HepG2 (cell line): ENCODE results near the gene ALS2CL. TPM values are rescaled to one million over a fixed set of nuclear protein-coding genes. Genes with fewer than 3 reads are reported as not detected.

Source experiments
- ATAC-seq: fragments of 200-7000 bp; cut with Tn5 transposase; 3 replicates; pipeline ENCODE4 v1.9.1; 2020; ENCODE audit warnings: mild to moderate bottlenecking, moderate library complexity
- BruUV-seq: library from RNA; stranded (reverse); fragments of 400-500 nt; replicated peaks from 2 replicates; lab custom pipeline; 2021; lab: Mats Ljungman, UMichigan
- CTCF ChIA-PET: fragments of 300-600 bp; formaldehyde crosslinking; extraction: SDS; loops from one replicate; lab custom pipeline; 2021; ENCODE audit warnings: low total read pairs, inconsistent platforms, low intra/inter-chr PET ratio; lab: Yijun Ruan, JAX
- POLR2A ChIA-PET: fragments of 350-600 bp; sonication (Branson Sonifier 250); formaldehyde crosslinking; loops from one replicate; lab custom pipeline; 2020; ENCODE audit warnings: antibody characterized with exemption, inconsistent platforms; lab: Yijun Ruan, JAX
- DNase-seq: peaks from one replicate; pipeline ENCODE4 v3.0.0-alpha.2; 2015; ENCODE audit warnings: low spot score
- FAIRE-seq: peaks from 3 replicates; lab custom pipeline; 2011; peaks lifted over from hg19 to GRCh38; lab: Jason Lieb, UNC
- H2AFZ ChIP-seq: one replicate; pipeline ENCODE4 v1.6.1; 2011; ENCODE audit warnings: low read length, inconsistent platforms
- H3K27ac ChIP-seq: fragments of 300-600 bp; 3 replicates; pipeline ENCODE4 v1.8.0; 2011; ENCODE audit warnings: mixed run types, mild to moderate bottlenecking, mixed read lengths, low read length, inconsistent platforms; ENCODE audit not compliant: insufficient read depth; ENCODE audit errors: extremely low read length
- H3K27me3 ChIP-seq, 2 experiments: fragments of 200-600 bp in 1 of 2; 2 replicates in 1 of 2; 3 replicates in 1 of 2; pipeline versions ENCODE4 v1.6.0 to v1.8.0; 2011; ENCODE audit warnings: low read length in 2 of 2, mild to moderate bottlenecking in 2 of 2, moderate library complexity in 2 of 2, inconsistent platforms in 1 of 2; ENCODE audit not compliant: insufficient read depth in 2 of 2, control insufficient read depth in 1 of 2
- H3K36me3 ChIP-seq, 2 experiments: fragments of 200-600 bp in 1 of 2; replicated peaks in 1 of 2; 2 replicates in 1 of 2; 3 replicates in 1 of 2; pipeline versions ENCODE4 v1.5.1 to v1.8.0; 2011; ENCODE audit warnings: low read length in 2 of 2, inconsistent platforms in 1 of 2; ENCODE audit not compliant: insufficient read depth in 2 of 2, control insufficient read depth in 1 of 2
- H3K4me1 ChIP-seq: 2 replicates; pipeline ENCODE4 v1.5.1; 2012; ENCODE audit warnings: low read length, inconsistent platforms; ENCODE audit not compliant: insufficient read depth
- H3K4me2 ChIP-seq: 2 replicates; pipeline ENCODE4 v1.6.0; 2011; ENCODE audit warnings: low read depth, low read length, inconsistent platforms
- H3K4me3 ChIP-seq, 3 experiments: fragments of 200-600 bp in 1 of 3; sonication (generic), shearing (Covaris generic) in 1 of 3; replicated peaks in 1 of 3; 2 replicates each; pipeline ENCODE4 v1.5.1; 2011 to 2016; ENCODE audit warnings: low read length in 3 of 3, inconsistent platforms in 2 of 3, low read depth in 2 of 3, mild to moderate bottlenecking in 2 of 3, control low read depth in 1 of 3, mixed read lengths in 1 of 3; ENCODE audit not compliant: insufficient read depth in 1 of 3
- H3K79me2 ChIP-seq: one replicate; pipeline ENCODE4 v1.6.1; 2011; ENCODE audit warnings: low read length, inconsistent platforms; ENCODE audit not compliant: insufficient read depth
- H3K9ac ChIP-seq: 2 replicates; pipeline ENCODE4 v1.6.0; 2011; ENCODE audit warnings: mild to moderate bottlenecking, low read depth, low read length, inconsistent platforms; ENCODE audit not compliant: insufficient read depth
- H3K9me3 ChIP-seq: 2 replicates; pipeline ENCODE4 v1.5.1; 2012; ENCODE audit warnings: mild to moderate bottlenecking, low read length
- H4K20me1 ChIP-seq: 2 replicates; pipeline ENCODE4 v1.6.0; 2011; ENCODE audit warnings: inconsistent platforms, mild to moderate bottlenecking, low read length, moderate library complexity; ENCODE audit not compliant: insufficient read depth
- CEBPB ChIP-seq: IDR thresholded peaks from 2 replicates; pipeline ENCODE4 v1.6.1; 2011; ENCODE audit warnings: low read depth, low read length, improper control_type of control experiment, borderline replicate concordance
- FOXM1 ChIP-seq: sonication (generic); formaldehyde crosslinking; IDR thresholded peaks from 2 replicates; pipeline ENCODE4 v1.5.0; 2020; ENCODE audit warnings: missing genetic modification reagents
- MEIS1 ChIP-seq: sonication (generic); formaldehyde crosslinking; IDR thresholded peaks from 2 replicates; pipeline ENCODE4 v1.9.0; 2021; ENCODE audit warnings: mild to moderate bottlenecking, missing genetic modification reagents, moderate library complexity, borderline replicate concordance
- ZNF256 ChIP-seq: sonication (generic); formaldehyde crosslinking; conservative IDR thresholded peaks from 2 replicates; pipeline ENCODE4 v1.4.0; 2020; ENCODE audit warnings: missing genetic modification reagents
- ZSCAN22 ChIP-seq: sonication (generic); formaldehyde crosslinking; IDR thresholded peaks from 2 replicates; pipeline ENCODE4 v1.4.0; 2020; ENCODE audit warnings: mild to moderate bottlenecking, missing genetic modification reagents
- WGBS: methylation state at CpG from one replicate; pipeline ENCODE4 v1.1.6; 2017; ENCODE audit warnings: low lambda C conversion rate; 5-methylcytosine and 5-hydroxymethylcytosine counted together
- in situ Hi-C: cut with HindIII; loops from 2 replicates; pipeline ENCODE4 v1.10.0; 2017; ENCODE audit warnings: low pct_unique_long_range_greater_than_20kb; ENCODE audit not compliant: extremely low pct_ligation_motif_present
- intact Hi-C: fragments of 100-400 bp; cut with micrococcal nuclease; formaldehyde crosslinking; loops from one replicate; pipeline ENCODE4 v1.10.0; 2022; ENCODE audit not compliant: unreplicated experiment
- polyA plus RNA-seq, 8 experiments: library from polyadenylated mRNA; depleted of rRNA in 3 of 8; stranded (reverse) in 7 of 8; unstranded in 1 of 8; fragments of >200 nt; fragmentation: Illumina TruSeq in 4 of 8; extraction: Trizol in 4 of 8; gene quantifications; 2 replicates each; pipeline versions ENCODE4 v1.2.1 to v1.2.3, GENCODE V29; 2011 to 2016; ENCODE audit warnings: low read depth in 4 of 8, missing spikeins in 1 of 8, mixed read lengths in 1 of 8; ENCODE audit not compliant: insufficient read depth in 1 of 8
- total RNA-seq, 5 experiments: library from RNA; depleted of rRNA; stranded (reverse); fragments of >200 nt; fragmentation: Illumina TruSeq; extraction: Trizol; gene quantifications; 2 replicates each; pipeline ENCODE4 v1.2.3, GENCODE V29; 2016; ENCODE audit warnings: low read depth in 1 of 5
- TF ChIP-seq, protein P1 (sequence below): sonication (generic); formaldehyde crosslinking; IDR thresholded peaks from 2 replicates; pipeline ENCODE4 v1.4.0; 2020; ENCODE audit warnings: missing genetic modification reagents, borderline replicate concordance

ALS2CL gene
- total and polyA plus RNA-seq, 2 of the 13 experiments (the other 11 are each of a cell fraction or from before 2014, with no cell fraction given) = not detected

GRCh38 chr3:46643701-46644100 lies 49.8 kb downstream of the ALS2CL start (continued):
- no peak for TF ChIP-seq MEIS1 (CRISPR knock-in tag)

DNA sequence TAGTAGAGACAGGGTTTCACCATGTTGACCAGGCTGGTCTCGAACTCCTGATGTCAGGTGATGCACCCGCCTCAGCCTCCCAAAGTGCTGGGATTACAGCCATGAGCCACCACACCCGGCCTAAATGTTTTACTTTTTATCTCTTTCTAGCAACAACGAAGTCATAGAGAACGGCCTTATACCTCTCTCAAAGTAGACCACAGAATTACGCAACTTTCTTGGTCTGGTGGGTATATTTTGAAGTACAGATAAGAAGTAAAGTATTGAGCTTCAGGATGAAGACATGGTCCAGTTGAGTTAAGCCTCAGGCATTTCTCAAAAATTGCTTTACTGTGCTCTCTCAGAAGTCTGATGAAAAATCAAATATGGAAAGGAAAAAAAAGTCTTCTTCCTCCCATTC lies 50.5 kb downstream of the ALS2CL start:
- H3K9me3 ChIP-seq = no peaks in the 10 kb centered on the region
- intact Hi-C loops = no loop called here
- H3K27me3 ChIP-seq = peaks cover 0 to 5% of the 10 kb centered on the region in 2 experiments; a peak in 1 of 5 replicates
- ChIA-PET CTCF (no interaction called here), POLR2A (no interaction called here)
- no peak overlapping the region for H3K4me3 ChIP-seq
- no peak for ATAC-seq
- no peaks in the 10 kb centered on the region for H3K36me3 ChIP-seq
- H2AFZ ChIP-seq = no peak overlapping the region
- H3K4me1 ChIP-seq = no peaks in the 10 kb centered on the region
- WGBS = 21% methylated on average over 6 of the region's 6 CpGs
- H3K79me2 ChIP-seq = no peaks in the 10 kb centered on the region
- H4K20me1 ChIP-seq = no peaks in the 10 kb centered on the region
- no peak overlapping the region for H3K27ac ChIP-seq
- H3K9ac ChIP-seq = no peak overlapping the region
- FAIRE-seq = no peak
- in situ Hi-C loops = no loop called here
- no peak overlapping the region for H3K4me2 ChIP-seq
- BruUV-seq = no TSS peak
- TF ChIP-seq ZSCAN22 (CRISPR knock-in tag) (no peak), ZNF256 (no peak), CEBPB (peak; percentile 52; the same call in 1 of the 2 replicates), FOXM1 (CRISPR knock-in tag) (no peak)
- TF ChIP-seq, protein P1, sequence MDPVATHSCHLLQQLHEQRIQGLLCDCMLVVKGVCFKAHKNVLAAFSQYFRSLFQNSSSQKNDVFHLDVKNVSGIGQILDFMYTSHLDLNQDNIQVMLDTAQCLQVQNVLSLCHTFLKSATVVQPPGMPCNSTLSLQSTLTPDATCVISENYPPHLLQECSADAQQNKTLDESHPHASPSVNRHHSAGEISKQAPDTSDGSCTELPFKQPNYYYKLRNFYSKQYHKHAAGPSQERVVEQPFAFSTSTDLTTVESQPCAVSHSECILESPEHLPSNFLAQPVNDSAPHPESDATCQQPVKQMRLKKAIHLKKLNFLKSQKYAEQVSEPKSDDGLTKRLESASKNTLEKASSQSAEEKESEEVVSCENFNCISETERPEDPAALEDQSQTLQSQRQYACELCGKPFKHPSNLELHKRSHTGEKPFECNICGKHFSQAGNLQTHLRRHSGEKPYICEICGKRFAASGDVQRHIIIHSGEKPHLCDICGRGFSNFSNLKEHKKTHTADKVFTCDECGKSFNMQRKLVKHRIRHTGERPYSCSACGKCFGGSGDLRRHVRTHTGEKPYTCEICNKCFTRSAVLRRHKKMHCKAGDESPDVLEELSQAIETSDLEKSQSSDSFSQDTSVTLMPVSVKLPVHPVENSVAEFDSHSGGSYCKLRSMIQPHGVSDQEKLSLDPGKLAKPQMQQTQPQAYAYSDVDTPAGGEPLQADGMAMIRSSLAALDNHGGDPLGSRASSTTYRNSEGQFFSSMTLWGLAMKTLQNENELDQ (CRISPR knock-in tag) = no peak
- DNase-seq = no peak
